DMS53 treated with DMSO at 0.1 percent for 48 hours (cell line): ENCODE results near the gene LMNTD2.
"Not testable (repeated sequence)": the region's sequence is repeated elsewhere in the genome, so short reads cannot be mapped to it uniquely, and the experiment has no call there.

ENCODE experiments used
- DNase-seq: peaks from one replicate; lab custom pipeline; 2025; ENCODE audit not compliant: unreplicated experiment; lab: John Stamatoyannopoulos, UW

Gene LMNTD2

GRCh38 chr11:516918-517685 is 43.4 kb downstream of the LMNTD2 start:
- DNase-seq = not testable (repeated sequence)

DNA sequence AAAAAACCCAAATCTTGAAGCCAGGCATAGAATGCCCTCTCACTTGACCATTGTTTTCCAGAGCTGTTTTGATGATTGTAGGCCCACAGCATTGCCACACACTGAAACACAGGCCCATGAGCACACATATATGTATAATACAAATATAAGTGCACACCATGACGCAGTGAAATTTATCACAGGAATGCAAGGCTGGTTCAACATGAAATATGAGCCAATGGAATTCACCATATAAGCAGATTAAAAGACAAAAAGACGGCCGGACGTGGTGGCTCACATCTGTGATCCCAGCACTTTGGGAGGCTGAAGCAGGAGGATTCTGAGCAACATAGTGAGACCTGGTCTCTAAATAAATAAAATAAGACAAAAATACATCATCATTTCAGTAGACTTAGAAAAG is 44.1 kb downstream of the LMNTD2 start:
- no peak for DNase-seq

DNA sequence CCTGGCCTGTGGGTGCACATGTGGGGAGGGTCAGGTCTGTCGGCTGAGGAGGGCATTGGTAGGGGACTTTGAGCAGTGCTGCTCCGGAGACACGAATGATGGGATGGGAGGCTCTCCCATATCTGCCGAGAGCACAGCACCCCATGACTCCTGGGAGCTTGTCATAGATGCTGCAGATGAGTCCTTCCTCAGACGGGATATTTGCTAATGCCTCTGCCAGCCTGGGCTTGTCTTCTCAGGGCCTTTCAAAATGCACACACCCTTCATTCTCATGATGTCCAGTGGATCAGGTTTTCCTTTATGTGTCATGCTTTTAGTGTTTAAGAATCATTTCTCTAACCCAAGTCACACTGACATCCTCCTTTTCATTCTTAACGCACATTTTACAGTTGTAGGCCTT is 45.4 kb downstream of the LMNTD2 start:
- no peak for DNase-seq

- DNase-seq = no peak
These were observed 45.9 kb downstream of the LMNTD2 start for GRCh38 chr11:514606-515005.

DNA sequence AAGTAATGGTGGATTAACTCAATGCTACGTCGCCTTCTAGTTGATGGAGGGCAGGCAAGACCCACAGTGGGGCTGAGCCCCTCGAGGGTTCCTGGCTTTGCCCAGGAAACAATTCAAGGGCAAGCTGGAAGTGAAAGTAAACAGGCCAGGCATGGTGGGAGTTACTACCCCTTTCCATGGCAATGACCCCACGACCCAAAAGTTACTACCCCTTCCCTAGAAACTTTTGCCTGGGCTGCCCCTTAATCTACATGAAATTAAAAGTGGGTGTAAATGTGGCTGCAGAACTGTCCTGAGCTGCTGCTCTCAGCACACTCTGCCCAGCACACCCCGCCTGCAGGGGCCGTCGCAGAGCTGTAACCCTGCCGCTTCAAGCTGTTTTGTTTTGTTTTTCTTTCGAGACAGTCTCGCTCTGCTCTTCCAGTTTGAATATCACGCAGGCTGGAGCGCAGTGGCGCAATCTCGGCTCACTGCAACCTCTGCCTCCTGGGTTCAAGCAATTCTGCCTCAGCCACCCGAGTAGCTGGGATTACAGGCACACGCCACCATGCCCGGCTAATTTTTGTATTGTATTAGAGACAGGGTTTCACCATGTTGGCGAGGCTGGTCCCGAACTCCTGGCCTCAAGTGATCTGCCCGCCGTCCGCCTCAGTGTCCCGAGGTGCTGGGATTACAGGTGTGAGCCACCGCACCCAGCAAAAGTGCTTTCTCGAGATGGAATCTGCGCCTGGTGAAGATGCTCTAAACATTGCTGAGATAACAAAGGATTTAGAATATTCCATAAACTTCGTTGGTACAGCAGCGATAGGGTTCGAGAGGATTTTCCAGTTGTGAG is 47.6 kb downstream of the LMNTD2 start:
- DNase-seq = no peak

- DNase-seq = no peak
These were observed 51.6 kb downstream of the LMNTD2 start for GRCh38 chr11:508956-509355.

DNA sequence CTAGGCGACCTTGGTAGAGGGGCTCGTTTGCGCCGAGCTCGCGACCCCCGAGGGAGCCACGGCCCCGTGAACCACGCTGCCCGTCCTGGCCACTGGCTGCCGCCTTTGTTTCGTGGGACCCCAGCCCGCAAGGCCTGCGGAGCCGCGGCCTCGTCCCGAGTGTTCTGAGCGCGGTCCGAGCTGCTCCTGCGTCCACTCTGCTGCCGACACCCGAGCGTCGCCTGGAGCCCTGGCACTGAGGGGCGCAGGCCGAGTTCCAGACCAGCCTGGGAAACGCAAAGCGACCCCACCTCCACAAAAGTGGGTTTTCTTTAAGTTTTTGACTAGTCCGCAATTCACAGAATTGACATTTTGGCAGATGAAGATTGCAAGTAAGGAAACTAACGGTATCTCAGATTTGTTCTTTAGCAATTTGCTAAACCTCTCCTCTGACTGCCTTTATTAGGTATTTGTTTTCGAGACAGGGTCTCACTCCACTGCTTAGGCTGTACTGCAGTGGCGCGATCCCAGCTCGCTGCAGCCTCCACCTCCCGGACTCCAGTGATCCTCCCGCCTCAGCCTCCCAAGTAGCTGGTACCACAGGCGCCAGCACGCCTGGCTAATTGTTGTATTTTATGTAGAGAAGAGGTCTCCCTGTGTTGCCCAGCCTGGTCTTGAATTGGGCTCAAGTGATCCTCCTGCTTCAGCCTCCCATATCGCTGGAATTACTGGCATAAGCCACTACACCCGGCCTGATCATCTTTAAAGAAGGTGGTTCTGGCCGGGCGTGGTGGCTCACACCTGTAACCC is 52.6 kb downstream of the LMNTD2 start:
- no peak for DNase-seq

GRCh38 chr11:506995-507726 is 53.4 kb downstream of the LMNTD2 start, which contains the start of gene RNH1:
RNH1 (minus strand) TSS chr11:507242; CDS start chr11:502162, 5,080 bp downstream.
- peak; percentile 92 for DNase-seq

DNA sequence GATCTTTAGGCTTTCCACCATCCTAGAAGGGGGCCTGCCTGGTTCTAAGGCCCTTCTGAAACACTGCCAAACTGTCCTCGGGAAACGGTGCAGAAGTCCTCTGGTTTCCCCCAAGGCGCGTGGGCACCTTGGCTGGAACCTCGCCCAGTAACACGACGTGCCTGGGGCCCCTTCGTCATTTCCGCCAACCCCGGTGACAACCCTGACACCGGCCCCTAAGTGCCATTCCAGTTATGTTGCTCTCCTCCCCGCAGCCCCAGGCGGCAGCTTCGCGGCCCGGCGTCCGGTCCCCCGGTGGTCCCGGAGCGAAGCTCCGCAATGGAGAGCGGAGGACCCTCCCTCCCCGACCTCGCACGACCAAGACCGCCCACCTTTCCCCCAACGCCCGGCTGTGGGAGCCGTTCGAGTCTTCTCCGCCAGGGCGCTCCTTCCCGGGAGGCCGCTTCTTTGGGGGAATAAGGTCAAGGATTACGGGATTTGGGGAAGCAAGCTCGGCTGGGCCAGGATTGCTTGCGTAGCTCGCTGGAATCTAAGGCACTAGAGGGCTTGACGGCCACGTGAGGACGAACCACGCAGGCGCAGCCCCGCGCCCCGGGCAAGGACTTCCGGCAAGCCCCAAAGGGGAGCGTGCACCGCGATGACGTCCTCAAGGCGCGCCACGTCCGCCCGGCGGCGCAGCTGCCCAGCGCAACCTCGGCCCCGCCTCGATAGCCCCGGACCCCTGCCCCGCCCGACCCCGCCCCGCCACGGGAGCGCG is 54.1 kb downstream of the LMNTD2 start:
- DNase-seq = peak; percentile 93

DNA sequence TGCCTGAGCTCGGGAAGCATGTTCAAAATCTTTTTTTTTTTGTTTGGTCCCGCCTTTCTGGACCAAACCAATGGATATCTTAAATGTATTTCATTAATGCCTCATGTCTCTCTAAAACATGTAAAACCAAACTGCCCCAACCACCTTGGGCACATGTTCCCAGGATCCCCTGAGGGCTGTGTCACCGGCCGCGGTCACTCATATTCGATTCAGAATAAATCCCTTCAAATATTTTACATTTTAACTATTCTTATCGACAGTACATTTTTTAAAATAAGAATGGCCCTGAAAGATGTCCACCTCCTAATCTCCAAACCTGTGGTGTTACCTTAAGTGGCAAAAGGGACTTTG is 55.6 kb downstream of the LMNTD2 start:
- DNase-seq = no peak
